HCT116 (cell line): ENCODE measurements around the gene TFDP1. TPM values are rescaled to one million over a fixed set of nuclear protein-coding genes. Genes with fewer than 3 reads are reported as not detected.

Source experiments
- ATAC-seq: fragments of 200-7000 bp; cut with Tn5 transposase; 2 replicates; pipeline ENCODE4 v1.9.1; 2020; ENCODE audit warnings: mild to moderate bottlenecking, moderate library complexity
- BruUV-seq: library from RNA; stranded (reverse); fragments of 400-500 nt; replicated peaks from 2 replicates; lab custom pipeline; 2021; lab: Mats Ljungman, UMichigan
- CTCF ChIA-PET: fragments of 300-600 bp; sonication (Branson Sonifier 250); formaldehyde crosslinking; loops from one replicate; lab custom pipeline; 2021; ENCODE audit warnings: antibody characterized with exemption; lab: Charles Lee
- POLR2A ChIA-PET: fragments of 300-600, 350-600 bp; sonication (Branson Sonifier 250); formaldehyde crosslinking; loops from one replicate; lab custom pipeline; 2021; ENCODE audit warnings: antibody characterized with exemption; lab: Charles Lee
- RAD21 ChIA-PET, 2 experiments: fragments of 300-600 bp; sonication (Branson Sonifier 250); formaldehyde crosslinking; loops; one replicate each; lab custom pipeline; 2023; ENCODE audit warnings: low total read pairs in 2 of 2; ENCODE audit not compliant: uncharacterized antibody in 2 of 2, unreplicated experiment in 2 of 2, low non-redundant PET in 1 of 2; lab: Charles Lee
- DNase-seq: peaks from one replicate; pipeline ENCODE4 v3.0.0-alpha.2; 2010; ENCODE audit warnings: low read depth, low spot score
- H2AFZ ChIP-seq: fragments of 200-600 bp; shearing (Covaris generic), sonication (generic); 2 replicates; pipeline ENCODE4 v1.6.1; 2017; ENCODE audit warnings: low read depth, mixed run types, mixed read lengths, antibody characterized with exemption, low read length; ENCODE audit not compliant: poor library complexity, severe bottlenecking
- H3K27ac ChIP-seq: 2 replicates; pipeline ENCODE4 v1.5.1; 2012; ENCODE audit warnings: low read depth, low read length
- H3K27me3 ChIP-seq: fragments of 200-600 bp; sonication (generic); 2 replicates; pipeline ENCODE4 v1.6.1; 2016; ENCODE audit warnings: mixed run types, low read length, mixed read lengths; ENCODE audit not compliant: insufficient read depth
- H3K36me3 ChIP-seq, 2 experiments: fragments of 200-500 bp in 1 of 2; fragments of 200-600 bp in 1 of 2; sonication (Bioruptor generic) in 1 of 2; sonication (generic) in 1 of 2; 2 replicates each; pipeline versions ENCODE4 v1.5.1 to v1.6.1; 2014 to 2016; ENCODE audit warnings: low read length in 2 of 2, inconsistent platforms in 1 of 2, mixed read lengths in 1 of 2, mixed run types in 1 of 2; ENCODE audit not compliant: insufficient read depth in 2 of 2, control insufficient read depth in 1 of 2
- H3K4me1 ChIP-seq, 2 experiments: fragments of 200-600 bp in 1 of 2; sonication (generic) in 1 of 2; 2 replicates each; pipeline versions ENCODE4 v1.5.1 to v1.6.1; 2012 to 2017; ENCODE audit warnings: low read length in 2 of 2, inconsistent platforms in 1 of 2, mild to moderate bottlenecking in 1 of 2, mixed read lengths in 1 of 2, mixed run types in 1 of 2, moderate library complexity in 1 of 2; ENCODE audit not compliant: insufficient read depth in 2 of 2, control insufficient read depth in 1 of 2
- H3K4me2 ChIP-seq: fragments of 200-600 bp; sonication (generic); 2 replicates; pipeline ENCODE4 v1.6.1; 2017; ENCODE audit warnings: mixed run types, low read length, mixed read lengths
- H3K4me3 ChIP-seq, 2 experiments: fragments of 200-600 bp in 1 of 2; sonication (generic) in 1 of 2; replicated peaks in 1 of 2; 2 replicates each; pipeline ENCODE4 v1.5.1; 2011 to 2016; ENCODE audit warnings: low read length in 2 of 2, control low read depth in 1 of 2, low read depth in 1 of 2, mild to moderate bottlenecking in 1 of 2, mixed read lengths in 1 of 2, mixed run types in 1 of 2
- H3K79me2 ChIP-seq: fragments of 200-600 bp; sonication (generic); 2 replicates; pipeline ENCODE4 v1.6.1; 2017; ENCODE audit warnings: mild to moderate bottlenecking, mixed run types, low read length, moderate library complexity, mixed read lengths; ENCODE audit not compliant: insufficient read depth
- H3K9ac ChIP-seq: fragments of 200-600 bp; sonication (generic); 2 replicates; pipeline ENCODE4 v1.6.1; 2016; ENCODE audit warnings: low read length, mixed read lengths
- H3K9me2 ChIP-seq: fragments of 200-600 bp; sonication (generic), shearing (Covaris generic); 2 replicates; pipeline ENCODE4 v1.6.1; 2017; ENCODE audit warnings: mixed run types, mild to moderate bottlenecking, moderate library complexity; ENCODE audit not compliant: insufficient read depth
- H3K9me3 ChIP-seq, 2 experiments: fragments of 200-500 bp in 1 of 2; fragments of 200-600 bp in 1 of 2; sonication (Bioruptor generic) in 1 of 2; sonication (generic) in 1 of 2; 2 replicates each; pipeline ENCODE4 v1.6.1; 2014 to 2017; ENCODE audit warnings: low read length in 2 of 2, mixed read lengths in 2 of 2, inconsistent platforms in 1 of 2, low read depth in 1 of 2, mild to moderate bottlenecking in 1 of 2, mixed run types in 1 of 2, moderate library complexity in 1 of 2; ENCODE audit not compliant: control insufficient read depth in 1 of 2, insufficient read depth in 1 of 2
- H4K20me1 ChIP-seq: fragments of 200-600 bp; sonication (generic), shearing (Covaris generic); 2 replicates; pipeline ENCODE4 v1.6.1; 2017; ENCODE audit warnings: mixed run types, mild to moderate bottlenecking, moderate library complexity; ENCODE audit not compliant: insufficient read depth
- CBX3 ChIP-seq: IDR thresholded peaks from 2 replicates; pipeline ENCODE4 v1.6.1; 2012; ENCODE audit warnings: low read depth
- CEBPB ChIP-seq: IDR thresholded peaks from 2 replicates; pipeline ENCODE4 v1.6.1; 2012; ENCODE audit warnings: low read depth
- CTCF ChIP-seq, 3 experiments: fragments of 200-600 bp in 1 of 3; sonication (generic) in 1 of 3; IDR thresholded peaks in 2 of 3; conservative IDR thresholded peaks in 1 of 3; 2 replicates each; pipeline ENCODE4 v1.5.1; 2012 to 2017; ENCODE audit warnings: low read depth in 2 of 3, low read length in 2 of 3, antibody characterized with exemption in 1 of 3, borderline replicate concordance in 1 of 3, control low read depth in 1 of 3, mild to moderate bottlenecking in 1 of 3, mixed read lengths in 1 of 3, mixed run types in 1 of 3, moderate library complexity in 1 of 3; ENCODE audit not compliant: insufficient read depth in 1 of 3
- EGR1 ChIP-seq: IDR thresholded peaks from 2 replicates; pipeline ENCODE4 v1.6.1; 2012; ENCODE audit warnings: low read depth
- REST ChIP-seq: IDR thresholded peaks from 2 replicates; pipeline ENCODE4 v1.6.1; 2012; ENCODE audit warnings: low read depth
- SP1 ChIP-seq: IDR thresholded peaks from 2 replicates; pipeline ENCODE4 v1.6.1; 2012; ENCODE audit warnings: low read depth
- ZBTB33 ChIP-seq: IDR thresholded peaks from 2 replicates; pipeline ENCODE4 v1.6.1; 2011; ENCODE audit warnings: mild to moderate bottlenecking, low read length, moderate library complexity; ENCODE audit not compliant: insufficient replicate concordance; ENCODE audit errors: extremely low read depth
- ZFX ChIP-seq: fragments of 450-650 bp; IDR thresholded peaks from 2 replicates; pipeline ENCODE4 v1.6.1; 2017
- intact Hi-C: fragments of 100-400 bp; cut with micrococcal nuclease; formaldehyde crosslinking; loops from 2 replicates; pipeline ENCODE4 v1.10.0; 2022
- total RNA-seq: library from RNA; stranded (reverse); gene quantifications from one replicate; pipeline ENCODE4 v1.2.1, GENCODE V29; 2021; ENCODE audit not compliant: unreplicated experiment

TFDP1 gene
- total RNA-seq, 1 experiment from 2014 or later: 169 TPM

- H3K27me3 ChIP-seq: no peaks in the 10 kb centered on the region
- H3K9me3 ChIP-seq: no peaks in the 10 kb centered on the region
- POLR2A ChIA-PET: no interaction called here
- H3K79me2 ChIP-seq: peaks cover 100% of the 10 kb centered on the region
- CTCF ChIA-PET: no interaction called here
- no peaks in the 10 kb centered on the region for H3K4me1 ChIP-seq
- no peaks in the 10 kb centered on the region for H3K9me2 ChIP-seq
- no peak overlapping the region for H3K4me3 ChIP-seq
- H3K27ac ChIP-seq: no peak overlapping the region; the same call in 1 of the 2 replicates
- no peak overlapping the region for H3K9ac ChIP-seq
- no TSS peak for BruUV-seq
- no peak overlapping the region for H2AFZ ChIP-seq
- RAD21 ChIA-PET: no interaction called here
- ATAC-seq (no peak), DNase-seq (no peak)
- TF ChIP-seq ZFX: no peak
- no peak for TF ChIP-seq REST
- TF ChIP-seq ZBTB33: no peak
- no peak for TF ChIP-seq SP1
- no peak for TF ChIP-seq CEBPB
- no peak for TF ChIP-seq CTCF (IDR thresholded peaks at IDR 0.05 in 2 of 3, conservative IDR thresholded peaks at IDR 0.05 in 1 of 3; ENCODE audit: borderline replicate concordance in 1 of 3, insufficient read depth in 1 of 3, low read depth in 2 of 3, low read length in 2 of 3)
- TF ChIP-seq EGR1: no peak
- no peak for TF ChIP-seq CBX3
- no peak overlapping the region for H3K4me2 ChIP-seq
- peaks cover 18 to 61% of the 10 kb centered on the region in 2 experiments; a peak in 3 of 4 replicates for H3K36me3 ChIP-seq
- no peaks in the 10 kb centered on the region for H4K20me1 ChIP-seq
- intact Hi-C loops: no loop called here
These were observed 25.1 kb downstream of the TFDP1 start for GRCh38 chr13:113609616-113610015.
